SK-N-SH (cell line): ENCODE results near the gene METTL14.

Experiments
- CTCF ChIP-seq: fragments of 200-600 bp; sonication (generic); IDR thresholded peaks from 2 replicates; pipeline ENCODE4 v1.6.1; 2017; ENCODE audit warnings: antibody characterized with exemption, mild to moderate bottlenecking, moderate library complexity
- EZH2phosphoT487 ChIP-seq: fragments of 200-600 bp; sonication (generic); IDR thresholded peaks from 2 replicates; pipeline ENCODE4 v1.6.1; 2017; ENCODE audit warnings: low read depth, mixed run types, mild to moderate bottlenecking, antibody characterized with exemption, moderate library complexity, borderline replicate concordance
- JUND ChIP-seq: IDR thresholded peaks from 2 replicates; pipeline ENCODE4 v1.4.0; 2012
- MAX ChIP-seq: IDR thresholded peaks from 2 replicates; pipeline ENCODE4 v1.4.0; 2012; ENCODE audit warnings: low read depth
- RAD21 ChIP-seq: IDR thresholded peaks from 2 replicates; pipeline ENCODE4 v1.6.1; 2012; ENCODE audit warnings: mild to moderate bottlenecking, low read length
- RCOR1 ChIP-seq: fragments of 150-350 bp; IDR thresholded peaks from 2 replicates; pipeline ENCODE4 v1.6.1; 2017; ENCODE audit warnings: antibody characterized with exemption, low read length
- TF ChIP-seq, protein P1 (sequence below): IDR thresholded peaks from 2 replicates; pipeline ENCODE4 v1.6.1; 2012; ENCODE audit warnings: mild to moderate bottlenecking, low read depth, low read length, moderate library complexity

GRCh38 chr4:118745357-118745756 lies 60.2 kb downstream of the METTL14 start:
- TF ChIP-seq, protein P1, sequence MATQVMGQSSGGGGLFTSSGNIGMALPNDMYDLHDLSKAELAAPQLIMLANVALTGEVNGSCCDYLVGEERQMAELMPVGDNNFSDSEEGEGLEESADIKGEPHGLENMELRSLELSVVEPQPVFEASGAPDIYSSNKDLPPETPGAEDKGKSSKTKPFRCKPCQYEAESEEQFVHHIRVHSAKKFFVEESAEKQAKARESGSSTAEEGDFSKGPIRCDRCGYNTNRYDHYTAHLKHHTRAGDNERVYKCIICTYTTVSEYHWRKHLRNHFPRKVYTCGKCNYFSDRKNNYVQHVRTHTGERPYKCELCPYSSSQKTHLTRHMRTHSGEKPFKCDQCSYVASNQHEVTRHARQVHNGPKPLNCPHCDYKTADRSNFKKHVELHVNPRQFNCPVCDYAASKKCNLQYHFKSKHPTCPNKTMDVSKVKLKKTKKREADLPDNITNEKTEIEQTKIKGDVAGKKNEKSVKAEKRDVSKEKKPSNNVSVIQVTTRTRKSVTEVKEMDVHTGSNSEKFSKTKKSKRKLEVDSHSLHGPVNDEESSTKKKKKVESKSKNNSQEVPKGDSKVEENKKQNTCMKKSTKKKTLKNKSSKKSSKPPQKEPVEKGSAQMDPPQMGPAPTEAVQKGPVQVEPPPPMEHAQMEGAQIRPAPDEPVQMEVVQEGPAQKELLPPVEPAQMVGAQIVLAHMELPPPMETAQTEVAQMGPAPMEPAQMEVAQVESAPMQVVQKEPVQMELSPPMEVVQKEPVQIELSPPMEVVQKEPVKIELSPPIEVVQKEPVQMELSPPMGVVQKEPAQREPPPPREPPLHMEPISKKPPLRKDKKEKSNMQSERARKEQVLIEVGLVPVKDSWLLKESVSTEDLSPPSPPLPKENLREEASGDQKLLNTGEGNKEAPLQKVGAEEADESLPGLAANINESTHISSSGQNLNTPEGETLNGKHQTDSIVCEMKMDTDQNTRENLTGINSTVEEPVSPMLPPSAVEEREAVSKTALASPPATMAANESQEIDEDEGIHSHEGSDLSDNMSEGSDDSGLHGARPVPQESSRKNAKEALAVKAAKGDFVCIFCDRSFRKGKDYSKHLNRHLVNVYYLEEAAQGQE, result no peak
- TF ChIP-seq JUND, result no peak
- no peak for TF ChIP-seq CTCF
- TF ChIP-seq RCOR1, result no peak
- no peak for TF ChIP-seq MAX
- no peak for TF ChIP-seq EZH2phosphoT487
- TF ChIP-seq RAD21, result no peak
